Ascending aorta (tissue), 2 donors: ENCODE results near the gene F11R. TPM values are rescaled to one million over a fixed set of nuclear protein-coding genes. Genes with fewer than 3 reads are reported as not detected.
A peak's percentile ranks its signal among the peaks of the same experiment; 100 is the strongest.

ENCODE experiments used
- DNase-seq, 2 donors: peaks; one replicate each; pipeline ENCODE4 v3.0.0-alpha.2; 2019; ENCODE audit warnings: low spot score in 2 of 2
- H3K27ac ChIP-seq, 2 donors: fragments of 200-600 bp; sonication (generic); one replicate each; pipeline ENCODE4 v1.5.1; 2016 to 2017; ENCODE audit warnings: mild to moderate bottlenecking in 1 of 2
- H3K27me3 ChIP-seq: fragments of 200-600 bp; sonication (generic); one replicate; pipeline ENCODE4 v1.5.1; 2017
- H3K36me3 ChIP-seq, 2 donors: fragments of 200-600 bp; sonication (generic); one replicate each; pipeline ENCODE4 v1.5.1; 2016
- H3K4me1 ChIP-seq, 2 donors: fragments of 200-600 bp; sonication (generic); one replicate each; pipeline ENCODE4 v1.5.1; 2016 to 2017; ENCODE audit warnings: mild to moderate bottlenecking in 1 of 2
- H3K4me3 ChIP-seq, 2 donors: fragments of 200-600 bp; sonication (generic); one replicate each; pipeline ENCODE4 v1.5.1; 2016 to 2017; ENCODE audit warnings: mild to moderate bottlenecking in 1 of 2
- H3K9me3 ChIP-seq, 2 donors: fragments of 200-600 bp; sonication (generic); one replicate each; pipeline ENCODE4 v1.5.1; 2016
- CTCF ChIP-seq, 3 experiments: fragments of 200-600 bp in 2 of 3; fragments of 450-650 bp in 1 of 3; sonication (generic) in 2 of 3; IDR thresholded peaks; one replicate each; pipeline ENCODE4 v1.5.1; 2016 to 2019; ENCODE audit warnings: antibody characterized with exemption in 3 of 3, mild to moderate bottlenecking in 1 of 3, moderate library complexity in 1 of 3
- intact Hi-C: fragments of 100-400 bp; cut with DNase I; formaldehyde crosslinking; loops from one replicate; pipeline ENCODE4 v1.15.1; 2023
- total RNA-seq: library from RNA; depleted of rRNA; stranded (reverse); fragments of >200 nt; gene quantifications from one replicate; pipeline ENCODE4 v1.1.0, GENCODE V29; 2016

Gene F11R
- total RNA-seq, 1 donor from 2014 or later: 19.9 TPM

GRCh38 chr1:161044908-161045735 lies 24.2 kb upstream of the F11R start:
- H3K27me3 ChIP-seq: no peaks in the 10 kb centered on the region
- peak overlapping the region; percentile 93 to 96 for H3K27ac ChIP-seq
- no peak for TF ChIP-seq CTCF (IDR thresholded peaks at IDR 0.05)
- H3K4me1 ChIP-seq: peaks cover 6 to 13% of the 10 kb centered on the region in 2 donors
- H3K9me3 ChIP-seq: no peaks in the 10 kb centered on the region
- peak in 1 of 2 donors; percentile 85 for DNase-seq
- H3K4me3 ChIP-seq: peak overlapping the region; percentile 63 to 95
- intact Hi-C loops: loop anchor here (5.0 to 10.0 kb wide), 4 partner anchors 72 to 350 kb away; partner anchors contain the start of genes NDUFS2, NIT1, PFDN2 and PPOX
- peaks cover 28% of the 10 kb centered on the region in 2 donors for H3K36me3 ChIP-seq

DNA sequence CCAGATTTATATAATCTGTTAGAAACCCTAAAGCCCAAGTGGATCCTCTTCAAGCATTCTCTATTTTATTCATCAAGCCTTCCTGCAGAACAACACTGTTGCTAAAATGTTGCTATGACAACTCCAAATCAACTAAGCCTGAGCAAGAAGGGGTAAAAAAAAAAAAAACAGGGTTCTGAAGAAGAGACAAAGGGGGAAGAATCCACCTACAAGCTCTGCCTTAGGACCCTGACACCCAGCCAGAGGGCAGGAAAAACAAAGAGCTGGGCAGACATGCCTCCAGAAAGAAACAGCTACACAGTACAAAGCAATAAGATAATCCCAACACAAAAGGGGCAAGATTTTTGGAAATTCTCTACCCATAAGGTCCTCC lies 23.6 kb upstream of the F11R start:
- DNase-seq: no peak
- peaks cover 34% of the 10 kb centered on the region in 2 donors for H3K36me3 ChIP-seq
- TF ChIP-seq CTCF (IDR thresholded peaks at IDR 0.05): no peak
- H3K27ac ChIP-seq: peak overlapping the region; percentile 93 to 96
- peaks cover 6 to 13% of the 10 kb centered on the region in 2 donors for H3K4me1 ChIP-seq
- H3K9me3 ChIP-seq: no peaks in the 10 kb centered on the region
- H3K4me3 ChIP-seq: peak overlapping the region; percentile 63 to 95
- intact Hi-C loops: loop anchor here (10.0 kb wide), 3 partner anchors 120 to 350 kb away; partner anchors contain the start of genes NDUFS2 and PPOX
- H3K27me3 ChIP-seq: no peaks in the 10 kb centered on the region

DNA sequence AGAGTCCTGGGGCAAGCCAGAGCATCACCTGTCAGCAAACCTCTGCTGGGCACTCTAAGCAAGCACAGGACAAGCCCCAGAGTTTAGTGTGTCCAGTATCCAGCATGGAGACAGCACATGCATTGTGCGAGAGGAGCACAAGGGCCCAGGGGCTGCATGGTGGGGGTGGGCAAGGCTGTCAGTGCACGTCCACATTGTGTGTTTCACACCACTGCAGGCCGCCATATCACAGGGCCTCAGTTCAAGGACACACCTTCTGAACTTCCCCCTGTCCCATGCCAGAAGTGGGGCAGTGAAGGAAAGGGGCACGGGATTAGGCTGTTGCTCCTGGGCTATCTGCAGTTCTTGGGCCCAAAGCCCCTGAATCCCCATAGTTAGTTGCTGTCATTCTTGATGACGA lies 18.6 kb upstream of the F11R start:
- Histone ChIP-seq H3K4me1 (peaks cover 5 to 10% of the 10 kb centered on the region in 2 donors), H3K27ac (no peak overlapping the region), H3K27me3 (no peaks in the 10 kb centered on the region), H3K9me3 (no peaks in the 10 kb centered on the region), H3K4me3 (no peak overlapping the region), H3K36me3 (peaks cover 39 to 42% of the 10 kb centered on the region in 2 donors)
- no peak for TF ChIP-seq CTCF (IDR thresholded peaks at IDR 0.05)
- no peak for DNase-seq
- intact Hi-C loops: no loop called here

DNA sequence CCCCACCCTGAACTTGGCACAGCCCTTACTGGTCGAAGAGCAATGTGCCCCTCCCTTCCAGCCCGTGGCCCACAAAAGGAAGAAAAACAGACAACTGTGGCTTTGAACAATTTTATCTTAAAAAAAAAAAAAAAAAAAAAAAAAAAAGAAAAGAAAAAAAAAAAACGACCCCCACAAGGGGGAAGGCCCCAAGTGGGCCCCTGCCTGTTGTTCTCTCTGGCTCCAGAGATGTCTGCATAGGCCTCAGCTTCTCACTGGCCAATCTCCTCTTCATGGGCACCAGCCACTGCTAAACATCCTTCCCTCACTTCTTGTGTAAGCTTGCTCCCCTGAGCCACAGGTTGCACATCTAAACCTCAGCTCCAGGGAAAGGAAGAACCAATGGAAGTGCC lies 18.2 kb upstream of the F11R start:
- no peak for TF ChIP-seq CTCF (IDR thresholded peaks at IDR 0.05)
- H3K27ac ChIP-seq: no peak overlapping the region
- H3K36me3 ChIP-seq: peaks cover 39 to 42% of the 10 kb centered on the region in 2 donors
- DNase-seq: no peak
- intact Hi-C loops: no loop called here
- H3K27me3 ChIP-seq: no peaks in the 10 kb centered on the region
- no peaks in the 10 kb centered on the region for H3K9me3 ChIP-seq
- H3K4me3 ChIP-seq: peak overlapping the region; percentile 39 to 56
- H3K4me1 ChIP-seq: peaks cover 1 to 6% of the 10 kb centered on the region in 2 donors

DNA sequence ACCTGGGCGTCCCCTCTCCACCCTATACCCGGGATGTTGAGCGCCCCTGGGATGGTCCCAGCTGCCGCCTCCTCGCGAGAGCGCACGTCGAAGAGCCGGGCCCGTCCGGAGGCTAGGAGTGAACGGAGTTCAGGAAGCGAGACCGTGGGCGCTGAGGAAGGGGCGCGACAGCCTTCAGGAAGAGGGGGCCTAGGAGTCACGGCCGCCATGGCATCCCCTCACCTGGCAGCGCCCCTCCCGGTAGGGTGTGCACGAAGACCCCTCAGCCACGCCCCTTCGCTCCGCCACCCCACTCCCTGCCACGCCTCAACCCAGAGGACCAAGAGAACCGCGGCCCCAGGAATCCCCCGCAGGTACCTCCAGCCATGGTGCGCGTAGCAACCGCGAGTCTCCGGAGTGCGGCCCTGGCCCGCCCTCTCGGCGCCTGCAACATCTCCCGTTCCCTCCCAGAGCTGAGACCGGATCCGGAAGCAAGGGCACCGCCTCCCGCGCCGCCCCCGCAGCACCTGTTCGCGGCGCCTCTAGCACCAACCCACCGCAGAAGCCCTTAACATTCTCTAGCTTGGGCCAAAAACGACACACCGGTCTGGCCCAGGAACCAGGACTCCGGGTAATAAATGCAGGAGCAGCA lies 17.7 kb upstream of the F11R start, which contains the start of gene TSTD1:
TSTD1 (minus strand) TSS at position 442 of the 631 bp plus-strand sequence; CDS start at position 367, 75 bp downstream.
- H3K9me3 ChIP-seq: no peaks in the 10 kb centered on the region
- peaks cover 0 to under 1% of the 10 kb centered on the region in 2 donors for H3K4me1 ChIP-seq
- intact Hi-C loops: no loop called here
- DNase-seq: no peak
- H3K27ac ChIP-seq: no peak within 1 kb of the TSS
- H3K36me3 ChIP-seq: peaks cover 39 to 42% of the 10 kb centered on the region in 2 donors
- H3K27me3 ChIP-seq: no peaks in the 10 kb centered on the region
- no peak for TF ChIP-seq CTCF (IDR thresholded peaks at IDR 0.05)
- peak within 1 kb of the TSS; percentile 39 to 56 for H3K4me3 ChIP-seq
